H9 (cell line): ENCODE data around the gene FMNL1. TPM values are rescaled to one million over a fixed set of nuclear protein-coding genes. Genes with fewer than 3 reads are reported as not detected.

Source experiments
- DNase-seq: peaks from one replicate; pipeline ENCODE4 v3.0.0-alpha.2; 2017
- H2AFZ ChIP-seq: one replicate; pipeline ENCODE4 v1.6.1; 2013; ENCODE audit warnings: mild to moderate bottlenecking, low read length, control low read depth, moderate library complexity
- H2AK5ac ChIP-seq: 2 replicates; pipeline ENCODE4 v1.6.1; 2013; ENCODE audit warnings: low read length, control low read depth, mixed read lengths; ENCODE audit not compliant: insufficient read length
- H2BK120ac ChIP-seq: one replicate; pipeline ENCODE4 v1.6.1; 2013; ENCODE audit warnings: low read depth, mild to moderate bottlenecking, low read length, control low read depth, inconsistent platforms; ENCODE audit not compliant: poor library complexity, severe bottlenecking
- H2BK12ac ChIP-seq: 2 replicates; pipeline ENCODE4 v1.6.1; 2013; ENCODE audit warnings: low read length, control low read depth, mixed read lengths, low read depth; ENCODE audit not compliant: insufficient read length
- H2BK15ac ChIP-seq: 2 replicates; pipeline ENCODE4 v1.6.1; 2013; ENCODE audit warnings: low read depth, low read length, control low read depth
- H2BK20ac ChIP-seq: one replicate; pipeline ENCODE4 v1.6.1; 2013; ENCODE audit warnings: low read depth, mild to moderate bottlenecking, low read length, control low read depth, inconsistent platforms; ENCODE audit not compliant: poor library complexity, severe bottlenecking
- H2BK5ac ChIP-seq: 2 replicates; pipeline ENCODE4 v1.6.1; 2013; ENCODE audit warnings: low read length, control low read depth, mixed read lengths; ENCODE audit not compliant: insufficient read length
- H3K14ac ChIP-seq: 2 replicates; pipeline ENCODE4 v1.6.1; 2013; ENCODE audit warnings: low read length, control low read depth; ENCODE audit not compliant: insufficient read depth
- H3K18ac ChIP-seq: 2 replicates; pipeline ENCODE4 v1.6.1; 2013; ENCODE audit warnings: low read depth, mild to moderate bottlenecking, mixed read lengths, low read length, control low read depth; ENCODE audit not compliant: insufficient read length
- H3K23ac ChIP-seq: 2 replicates; pipeline ENCODE4 v1.6.1; 2013; ENCODE audit warnings: low read length, control low read depth, mixed read lengths, low read depth; ENCODE audit not compliant: insufficient read length
- H3K23me2 ChIP-seq: 2 replicates; pipeline ENCODE4 v1.6.1; 2013; ENCODE audit warnings: low read depth, mild to moderate bottlenecking, mixed read lengths, low read length, control low read depth; ENCODE audit not compliant: insufficient read length, poor library complexity, severe bottlenecking
- H3K27ac ChIP-seq: 2 replicates; pipeline ENCODE4 v1.5.1; 2013; ENCODE audit warnings: low read length, control low read depth, mixed read lengths, low read depth; ENCODE audit not compliant: insufficient read length
- H3K27me3 ChIP-seq: 2 replicates; pipeline ENCODE4 v1.6.1; 2013; ENCODE audit warnings: low read length, control low read depth, inconsistent platforms; ENCODE audit not compliant: insufficient read depth
- H3K4ac ChIP-seq: 2 replicates; pipeline ENCODE4 v1.6.1; 2013; ENCODE audit warnings: low read depth, mild to moderate bottlenecking, control low read depth, inconsistent platforms, low read length, moderate library complexity
- H3K4me1 ChIP-seq: 2 replicates; pipeline ENCODE4 v1.6.1; 2013; ENCODE audit warnings: low read length, control low read depth, inconsistent platforms; ENCODE audit not compliant: insufficient read depth
- H3K4me2 ChIP-seq: 2 replicates; pipeline ENCODE4 v1.6.1; 2013; ENCODE audit warnings: low read length, control low read depth, mixed read lengths; ENCODE audit not compliant: insufficient read length, insufficient read depth
- H3K56ac ChIP-seq: 2 replicates; pipeline ENCODE4 v1.6.1; 2013; ENCODE audit warnings: low read depth, mild to moderate bottlenecking, mixed read lengths, low read length, control low read depth; ENCODE audit not compliant: insufficient read length
- H3K79me1 ChIP-seq: 2 replicates; pipeline ENCODE4 v1.6.1; 2013; ENCODE audit warnings: low read depth, mild to moderate bottlenecking, moderate library complexity, low read length, control low read depth, inconsistent platforms; ENCODE audit not compliant: insufficient read depth, poor library complexity, severe bottlenecking
- H3K79me2 ChIP-seq: 2 replicates; pipeline ENCODE4 v1.6.1; 2013; ENCODE audit warnings: low read length, control low read depth, inconsistent platforms; ENCODE audit not compliant: insufficient read depth
- H3K9ac ChIP-seq: 2 replicates; pipeline ENCODE4 v1.6.1; 2013; ENCODE audit warnings: low read length, control low read depth, mixed read lengths; ENCODE audit not compliant: insufficient read length; ENCODE audit errors: extremely low read depth
- H3K9me3 ChIP-seq: one replicate; pipeline ENCODE4 v1.6.1; 2013; ENCODE audit warnings: low read depth, low read length, inconsistent platforms; ENCODE audit not compliant: control insufficient read depth
- H3T11ph ChIP-seq: one replicate; pipeline ENCODE4 v1.6.1; 2013; ENCODE audit warnings: mild to moderate bottlenecking, low read length, control low read depth, inconsistent platforms
- H4K20me1 ChIP-seq: one replicate; pipeline ENCODE4 v1.6.1; 2013; ENCODE audit not compliant: control insufficient read depth, insufficient read length, insufficient read depth
- H4K5ac ChIP-seq: 2 replicates; pipeline ENCODE4 v1.6.1; 2013; ENCODE audit warnings: low read depth, mild to moderate bottlenecking, mixed read lengths, low read length, control low read depth; ENCODE audit not compliant: insufficient read length
- H4K8ac ChIP-seq: replicated peaks from 2 replicates; pipeline ENCODE4 v1.6.1; 2013; ENCODE audit warnings: low read length, control low read depth, mixed read lengths, low read depth; ENCODE audit not compliant: insufficient read length
- H4K91ac ChIP-seq: 2 replicates; pipeline ENCODE4 v1.6.1; 2013; ENCODE audit warnings: low read depth, mild to moderate bottlenecking, moderate library complexity, mixed read lengths, low read length, control low read depth; ENCODE audit not compliant: insufficient read length
- H3K27ac Mint-ChIP-seq, 3 experiments: 2 replicates in 2 of 3; 3 replicates in 1 of 3; pipeline ENCODE4 v1.8.0; 2020 to 2021; ENCODE audit warnings: mixed read lengths in 3 of 3, mild to moderate bottlenecking in 1 of 3, moderate library complexity in 1 of 3
- H3K27me3 Mint-ChIP-seq: 2 replicates; pipeline ENCODE4 v1.8.0; 2021; ENCODE audit warnings: low read depth, mild to moderate bottlenecking, moderate library complexity, mixed read lengths
- H3K36me3 Mint-ChIP-seq, 3 experiments: 2 replicates in 2 of 3; 3 replicates in 1 of 3; pipeline ENCODE4 v1.8.0; 2020 to 2021; ENCODE audit warnings: low read depth in 3 of 3, mixed read lengths in 3 of 3; ENCODE audit not compliant: insufficient read depth in 1 of 3
- H3K4me1 Mint-ChIP-seq, 2 experiments: 2 replicates each; pipeline ENCODE4 v1.8.0; 2020; ENCODE audit warnings: mixed read lengths in 2 of 2
- H3K4me3 Mint-ChIP-seq, 2 experiments: 2 replicates in 1 of 2; 3 replicates in 1 of 2; pipeline ENCODE4 v1.8.0; 2020 to 2021; ENCODE audit warnings: mild to moderate bottlenecking in 2 of 2, mixed read lengths in 2 of 2, moderate library complexity in 1 of 2
- H3K9me3 Mint-ChIP-seq, 2 experiments: 2 replicates in 1 of 2; 3 replicates in 1 of 2; pipeline ENCODE4 v1.8.0; 2020; ENCODE audit warnings: mild to moderate bottlenecking in 2 of 2, mixed read lengths in 2 of 2, moderate library complexity in 1 of 2
- CTCF ChIP-seq: fragments of 200-600 bp; sonication (generic); conservative IDR thresholded peaks from 3 replicates; pipeline ENCODE4 v1.8.0; 2021; ENCODE audit warnings: antibody characterized with exemption, mild to moderate bottlenecking
- WGBS: extraction: QIAGEN DNeasy Blood & Tissue Kit; methylation state at CpG from one replicate; pipeline ENCODE4 v1.1.7; 2013; ENCODE audit warnings: missing lambda C conversion rate, low lambda C conversion rate, mixed read lengths; ENCODE audit not compliant: insufficient read length; ENCODE audit errors: extremely low coverage; 5-methylcytosine and 5-hydroxymethylcytosine counted together
- total RNA-seq: library from RNA; stranded (reverse); gene quantifications from 2 replicates; pipeline ENCODE4 v1.2.1, GENCODE V29; 2021

FMNL1 gene
- total RNA-seq, 1 experiment from 2014 or later: 6.9 TPM

DNA sequence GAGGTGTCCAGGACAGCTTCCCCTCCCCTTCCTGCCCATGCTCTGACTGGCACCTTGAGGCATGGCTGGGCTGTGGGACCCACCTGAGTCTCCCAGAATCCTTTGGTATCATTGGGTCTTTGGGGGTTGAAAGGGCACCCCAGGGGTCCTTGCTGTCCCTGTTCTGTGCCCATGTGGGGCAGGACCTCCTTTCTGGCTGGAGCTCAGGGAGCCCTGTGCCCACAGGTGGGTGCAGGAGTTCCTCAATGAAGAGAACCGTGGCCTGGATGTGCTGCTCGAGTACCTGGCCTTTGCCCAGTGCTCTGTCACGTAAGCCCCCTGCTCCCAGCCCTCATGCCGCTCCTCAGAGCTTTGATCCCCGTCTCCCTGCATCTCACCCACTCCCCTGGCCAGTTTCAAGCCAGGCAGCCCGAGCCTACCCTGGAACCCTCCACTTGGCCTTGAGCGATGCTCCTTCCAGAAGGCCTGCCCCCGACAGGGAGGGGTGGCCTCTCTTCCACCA, 11.8 kb downstream of the FMNL1 start:
- Histone ChIP-seq H2BK12ac (no peak overlapping the region), H4K91ac (no peak overlapping the region), H3K18ac (no peak overlapping the region), H4K20me1 (no peaks in the 10 kb centered on the region), H3K23ac (no peak overlapping the region), H4K5ac (no peak overlapping the region), H3K4ac (no peak overlapping the region), H3K4me2 (no peak overlapping the region), H3K27ac (no peak overlapping the region), H2BK5ac (no peak overlapping the region), H2BK20ac (no peak overlapping the region), H2AFZ (no peak overlapping the region), H3K79me2 (no peaks in the 10 kb centered on the region), H3K79me1 (no peaks in the 10 kb centered on the region), H2AK5ac (no peak overlapping the region), H3K14ac (no peak overlapping the region), H2BK120ac (no peak overlapping the region), H3T11ph (no peak overlapping the region), H3K9ac (no peak overlapping the region), H2BK15ac (no peak overlapping the region), H3K27me3 (no peaks in the 10 kb centered on the region; the same call in 1 of the 2 replicates), H3K4me1 (peaks cover 4% of the 10 kb centered on the region; the same call in 1 of the 2 replicates), H3K9me3 (no peaks in the 10 kb centered on the region), H3K23me2 (no peaks in the 10 kb centered on the region), H3K56ac (no peak overlapping the region), H4K8ac (no peak overlapping the region)
- H3K27me3 Mint-ChIP-seq: peaks cover 30% of the 10 kb centered on the region
- DNase-seq: no peak
- no peak overlapping the region for H3K27ac Mint-ChIP-seq
- no peak overlapping the region for H3K4me3 Mint-ChIP-seq
- no peaks in the 10 kb centered on the region; a peak in 2 of 5 replicates for H3K9me3 Mint-ChIP-seq
- no peak for TF ChIP-seq CTCF
- no peaks in the 10 kb centered on the region for H3K36me3 Mint-ChIP-seq
- WGBS: no CpG with 5 or more reads among the region's 8 CpGs
- H3K4me1 Mint-ChIP-seq: peaks cover 19 to 40% of the 10 kb centered on the region in 2 experiments
